ENCODE data around the gene PSMC5.
"Not testable (repeated sequence)": the region's sequence is repeated elsewhere in the genome, so short reads cannot be mapped to it uniquely, and the experiment has no call there.

GRCh38 chr17:63870292-63870665 is 43.0 kb downstream of the PSMC5 start:
- not testable (repeated sequence) for TF ChIP-seq CTCF, POLR2A (IDR thresholded peaks at IDR 0.05)
